IMR-90 (cell line): ENCODE measurements around the gene HRH2. TPM values are rescaled to one million over a fixed set of nuclear protein-coding genes. Genes with fewer than 3 reads are reported as not detected.

ENCODE experiments used
- ATAC-seq: fragments of 200-7000 bp; cut with Tn5 transposase; 2 replicates; pipeline ENCODE4 v1.9.1; 2020; ENCODE audit warnings: low read depth, mild to moderate bottlenecking, moderate library complexity
- BruUV-seq: library from RNA; stranded (reverse); fragments of 400-500 nt; replicated peaks from 2 replicates; lab custom pipeline; 2021; lab: Mats Ljungman, UMichigan
- CTCF ChIA-PET: fragments of 300-600 bp; formaldehyde crosslinking; extraction: SDS; loops from one replicate; lab custom pipeline; 2021; ENCODE audit warnings: antibody characterized with exemption; lab: Yijun Ruan, JAX
- POLR2A ChIA-PET: fragments of 300-600 bp; sonication (Branson Sonifier 250); formaldehyde crosslinking; loops from one replicate; lab custom pipeline; 2022; ENCODE audit warnings: antibody characterized with exemption; ENCODE audit not compliant: unreplicated experiment; lab: Charles Lee
- DNase-seq: peaks from one replicate; pipeline ENCODE4 v3.0.0; 2013
- H2AFZ ChIP-seq: replicated peaks from 2 replicates; pipeline ENCODE3; 2013; ENCODE audit warnings: low read length, mild to moderate bottlenecking; ENCODE audit not compliant: poor library complexity
- H2AK5ac ChIP-seq: 2 replicates; pipeline ENCODE4 v1.6.1; 2013; ENCODE audit warnings: low read depth, low read length, inconsistent platforms
- H2AK9ac ChIP-seq: replicated peaks from 2 replicates; pipeline ENCODE3; 2013; ENCODE audit warnings: mild to moderate bottlenecking, low read depth, low read length, moderate library complexity; ENCODE audit not compliant: poor library complexity
- H2BK120ac ChIP-seq: 2 replicates; pipeline ENCODE4 v1.6.1; 2013; ENCODE audit warnings: low read depth, low read length, inconsistent platforms
- H2BK15ac ChIP-seq: 3 replicates; pipeline ENCODE4 v1.6.1; 2013; ENCODE audit warnings: low read depth, low read length, inconsistent platforms
- H2BK20ac ChIP-seq: 2 replicates; pipeline ENCODE4 v1.6.1; 2013; ENCODE audit warnings: low read depth, mild to moderate bottlenecking, inconsistent platforms, low read length, moderate library complexity
- H2BK5ac ChIP-seq: 2 replicates; pipeline ENCODE4 v1.6.1; 2013; ENCODE audit warnings: mild to moderate bottlenecking, low read depth, low read length, inconsistent platforms; ENCODE audit not compliant: poor library complexity, severe bottlenecking
- H3K14ac ChIP-seq: replicated peaks from 2 replicates; pipeline ENCODE4 v1.6.1; 2013; ENCODE audit warnings: low read depth, low read length, inconsistent platforms
- H3K18ac ChIP-seq: 2 replicates; pipeline ENCODE4 v1.6.1; 2013; ENCODE audit warnings: low read depth, low read length, control low read depth
- H3K23ac ChIP-seq: 2 replicates; pipeline ENCODE4 v1.6.1; 2013; ENCODE audit warnings: low read depth, low read length, inconsistent platforms
- H3K27ac ChIP-seq: 2 replicates; pipeline ENCODE4 v1.5.1; 2013; ENCODE audit warnings: mild to moderate bottlenecking, control low read depth, low read length; ENCODE audit not compliant: insufficient read depth
- H3K27me3 ChIP-seq: 2 replicates; pipeline ENCODE4 v1.6.1; 2013; ENCODE audit warnings: low read length; ENCODE audit not compliant: control insufficient read depth, insufficient read depth
- H3K36me3 ChIP-seq: 2 replicates; pipeline ENCODE4 v1.6.1; 2013; ENCODE audit warnings: low read length, mixed read lengths; ENCODE audit not compliant: control insufficient read depth, insufficient read depth
- H3K4ac ChIP-seq: 2 replicates; pipeline ENCODE4 v1.6.1; 2013; ENCODE audit warnings: low read depth, low read length, inconsistent platforms
- H3K4me1 ChIP-seq: 2 replicates; pipeline ENCODE4 v1.6.1; 2013; ENCODE audit warnings: low read length, mixed read lengths; ENCODE audit not compliant: control insufficient read depth, insufficient read depth
- H3K4me2 ChIP-seq: 2 replicates; pipeline ENCODE4 v1.6.1; 2013; ENCODE audit warnings: low read depth, mild to moderate bottlenecking, control low read depth, low read length, moderate library complexity
- H3K4me3 ChIP-seq: 2 replicates; pipeline ENCODE4 v1.5.1; 2013; ENCODE audit warnings: low read depth, mild to moderate bottlenecking, control low read depth, low read length, moderate library complexity; ENCODE audit not compliant: insufficient read depth
- H3K56ac ChIP-seq: 2 replicates; pipeline ENCODE4 v1.6.1; 2013; ENCODE audit warnings: low read length, inconsistent platforms; ENCODE audit not compliant: insufficient read depth; ENCODE audit errors: extremely low read depth
- H3K79me1 ChIP-seq, 2 experiments: 2 replicates each; pipeline ENCODE4 v1.6.1; 2013; ENCODE audit warnings: low read length in 2 of 2, inconsistent platforms in 1 of 2, low read depth in 1 of 2
- H3K9ac ChIP-seq: 2 replicates; pipeline ENCODE4 v1.6.1; 2013; ENCODE audit warnings: low read depth, low read length, control low read depth
- H3K9me1 ChIP-seq: 2 replicates; pipeline ENCODE4 v1.6.1; 2013; ENCODE audit warnings: low read length, inconsistent platforms; ENCODE audit not compliant: insufficient read depth
- H3K9me3 ChIP-seq: 2 replicates; pipeline ENCODE4 v1.6.1; 2013; ENCODE audit warnings: low read length; ENCODE audit not compliant: control insufficient read depth, insufficient read depth
- H4K20me1 ChIP-seq: 2 replicates; pipeline ENCODE4 v1.6.1; 2013; ENCODE audit warnings: low read length, inconsistent platforms; ENCODE audit not compliant: insufficient read depth
- H4K5ac ChIP-seq: 2 replicates; pipeline ENCODE4 v1.6.1; 2013; ENCODE audit warnings: mild to moderate bottlenecking, low read depth, low read length, control low read depth
- H4K8ac ChIP-seq, 2 experiments: 2 replicates each; pipeline ENCODE4 v1.6.1; 2013; ENCODE audit warnings: low read depth in 2 of 2, low read length in 2 of 2, control low read depth in 1 of 2, inconsistent platforms in 1 of 2
- H4K91ac ChIP-seq: 2 replicates; pipeline ENCODE4 v1.6.1; 2013; ENCODE audit warnings: low read depth, low read length, inconsistent platforms; ENCODE audit not compliant: insufficient read depth
- CEBPB ChIP-seq: IDR thresholded peaks from 2 replicates; pipeline ENCODE4 v1.6.1; 2012; ENCODE audit warnings: low read depth, low read length, improper control_type of control experiment
- FOS ChIP-seq: fragments of 150-350 bp; IDR thresholded peaks from 2 replicates; pipeline ENCODE4 v1.6.1; 2016; ENCODE audit warnings: low read depth, low read length
- MAZ ChIP-seq: IDR thresholded peaks from 2 replicates; pipeline ENCODE4 v1.6.1; 2012; ENCODE audit warnings: low read depth, mild to moderate bottlenecking, low read length, improper control_type of control experiment, moderate library complexity, borderline replicate concordance
- MXI1 ChIP-seq: IDR thresholded peaks from 2 replicates; pipeline ENCODE4 v1.6.1; 2012; ENCODE audit warnings: low read depth, mild to moderate bottlenecking, low read length, moderate library complexity, borderline replicate concordance
- RAD21 ChIP-seq: IDR thresholded peaks from 2 replicates; pipeline ENCODE4 v1.6.1; 2012; ENCODE audit warnings: low read length, improper control_type of control experiment
- RCOR1 ChIP-seq: IDR thresholded peaks from 2 replicates; pipeline ENCODE4 v1.6.1; 2012; ENCODE audit warnings: mild to moderate bottlenecking, low read length, improper control_type of control experiment; ENCODE audit not compliant: insufficient replicate concordance
- RFX5 ChIP-seq: IDR thresholded peaks from 2 replicates; pipeline ENCODE4 v1.8.0; 2012; ENCODE audit warnings: low read depth, mild to moderate bottlenecking, low read length, moderate library complexity
- SMC3 ChIP-seq: fragments of 150-350 bp; IDR thresholded peaks from 2 replicates; pipeline ENCODE4 v1.6.1; 2016; ENCODE audit warnings: low read depth, mild to moderate bottlenecking, antibody characterized with exemption, low read length, moderate library complexity
- WGBS, 2 experiments: methylation state at CpG; one replicate each; pipeline versions ENCODE4 v1.1.5 to v1.1.7; 2013; ENCODE audit warnings: missing lambda C conversion rate in 2 of 2; ENCODE audit not compliant: insufficient read length in 1 of 2; ENCODE audit errors: extremely low coverage in 2 of 2; 5-methylcytosine and 5-hydroxymethylcytosine counted together
- dilution Hi-C: fragments of 300-500 bp; cut with HindIII; formaldehyde crosslinking; loops from one replicate; pipeline ENCODE4 v1.14.3; 2018; ENCODE audit warnings: low sequenced_read_pairs; ENCODE audit not compliant: unreplicated experiment
- in situ Hi-C: fragments of 300-500 bp; cut with MboI; formaldehyde crosslinking; loops from 3 replicates; pipeline ENCODE4 v1.14.3; 2019; ENCODE audit warnings: low sequenced_read_pairs, inconsistent platforms, mixed read lengths
- intact Hi-C: fragments of 100-400 bp; cut with micrococcal nuclease; formaldehyde crosslinking; loops from 2 replicates; pipeline ENCODE4 v1.10.0; 2022
- polyA plus RNA-seq, 3 experiments: library from polyadenylated mRNA; depleted of rRNA; stranded (reverse); fragments of >200 nt; gene quantifications; 2 replicates each; pipeline ENCODE4 v1.2.3, GENCODE V29; 2012; ENCODE audit warnings: low replicate concordance in 1 of 3
- total RNA-seq: library from RNA; depleted of rRNA; stranded (reverse); fragments of >200 nt; gene quantifications from 2 replicates; pipeline ENCODE4 v1.2.3, GENCODE V29; 2012
- TF ChIP-seq, protein P1 (sequence below): fragments of 150-350 bp; IDR thresholded peaks from 2 replicates; pipeline ENCODE4 v1.6.1; 2017; ENCODE audit warnings: mild to moderate bottlenecking, antibody characterized with exemption, low read length, low read depth

HRH2 gene
- total and polyA plus RNA-seq, 2 of the 4 experiments (the other 2 are of a cell fraction) = not detected

DNA sequence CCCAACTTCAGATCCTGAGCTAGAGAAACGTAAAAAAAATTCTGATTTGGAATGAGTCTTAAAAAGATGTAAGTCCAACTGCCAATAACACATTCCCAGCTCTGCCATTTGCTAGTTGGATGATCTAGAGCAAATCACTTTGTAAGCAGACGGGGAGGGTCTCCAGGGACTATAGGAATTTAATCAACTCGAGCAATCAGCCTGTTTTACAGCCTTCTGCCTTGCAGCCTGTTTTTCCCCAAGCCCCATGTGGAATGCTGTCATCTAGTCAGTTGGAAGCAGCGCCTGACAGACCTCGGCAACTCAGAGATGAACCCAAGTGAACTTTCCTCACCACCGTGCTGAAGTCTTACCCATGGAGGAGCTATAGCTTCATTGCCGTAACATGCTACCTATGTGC is 34.8 kb upstream of the HRH2 start:
- Histone ChIP-seq H3K79me1 (no peaks in the 10 kb centered on the region), H2BK20ac (no peak overlapping the region), H2BK15ac (no peak overlapping the region), H3K4ac (no peak overlapping the region), H2AK9ac (no peak overlapping the region), H2BK5ac (no peak overlapping the region), H2AFZ (no peak overlapping the region), H3K14ac (no peak overlapping the region), H3K27me3 (no peaks in the 10 kb centered on the region), H3K18ac (no peak overlapping the region), H4K20me1 (no peaks in the 10 kb centered on the region), H3K23ac (no peak overlapping the region), H2BK120ac (no peak overlapping the region), H3K27ac (no peak overlapping the region), H3K9me3 (peaks cover 22% of the 10 kb centered on the region), H3K9ac (no peak overlapping the region), H4K5ac (no peak overlapping the region), H3K56ac (no peak overlapping the region), H3K36me3 (no peaks in the 10 kb centered on the region), H3K4me2 (no peak overlapping the region), H4K8ac (no peak overlapping the region), H2AK5ac (no peak overlapping the region), H3K9me1 (no peaks in the 10 kb centered on the region), H4K91ac (no peak overlapping the region), H3K4me3 (no peak overlapping the region), H3K4me1 (no peaks in the 10 kb centered on the region)
- ATAC-seq (no peak), DNase-seq (no peak)
- BruUV-seq = no TSS peak
- POLR2A ChIA-PET = interaction anchor here (0.5 kb wide), 1 partner anchor 54 kb away, joined by 3 read pairs; no protein-coding TSS in a partner anchor
- intact Hi-C loops = no loop called here
- dilution Hi-C loops = no loop called here
- no peak for TF ChIP-seq SMC3
- no peak for TF ChIP-seq CEBPB
- TF ChIP-seq FOS = no peak
- no peak for TF ChIP-seq MXI1
- TF ChIP-seq, protein P1, sequence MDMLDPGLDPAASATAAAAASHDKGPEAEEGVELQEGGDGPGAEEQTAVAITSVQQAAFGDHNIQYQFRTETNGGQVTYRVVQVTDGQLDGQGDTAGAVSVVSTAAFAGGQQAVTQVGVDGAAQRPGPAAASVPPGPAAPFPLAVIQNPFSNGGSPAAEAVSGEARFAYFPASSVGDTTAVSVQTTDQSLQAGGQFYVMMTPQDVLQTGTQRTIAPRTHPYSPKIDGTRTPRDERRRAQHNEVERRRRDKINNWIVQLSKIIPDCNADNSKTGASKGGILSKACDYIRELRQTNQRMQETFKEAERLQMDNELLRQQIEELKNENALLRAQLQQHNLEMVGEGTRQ = no peak
- no peak for TF ChIP-seq RCOR1
- TF ChIP-seq RFX5 = no peak
- TF ChIP-seq RAD21 = no peak
- TF ChIP-seq MAZ = no peak
- in situ Hi-C loops = no loop called here
- CTCF ChIA-PET = no interaction called here
- WGBS, 2 experiments = 65% methylated on average over 3 of the region's 7 CpGs; no CpG with 5 or more reads in 1 of the 2 experiments
